Activated T-cell treated with anti-CD3 and anti-CD28 coated beads for 4 hours (primary cell): ENCODE measurements around the gene ERG.
A peak's percentile ranks its signal among the peaks of the same experiment; 100 is the strongest.

ENCODE experiments used
- DNase-seq: peaks from one replicate; pipeline ENCODE4 v3.0.0-alpha.2; 2020

Gene ERG

DNA sequence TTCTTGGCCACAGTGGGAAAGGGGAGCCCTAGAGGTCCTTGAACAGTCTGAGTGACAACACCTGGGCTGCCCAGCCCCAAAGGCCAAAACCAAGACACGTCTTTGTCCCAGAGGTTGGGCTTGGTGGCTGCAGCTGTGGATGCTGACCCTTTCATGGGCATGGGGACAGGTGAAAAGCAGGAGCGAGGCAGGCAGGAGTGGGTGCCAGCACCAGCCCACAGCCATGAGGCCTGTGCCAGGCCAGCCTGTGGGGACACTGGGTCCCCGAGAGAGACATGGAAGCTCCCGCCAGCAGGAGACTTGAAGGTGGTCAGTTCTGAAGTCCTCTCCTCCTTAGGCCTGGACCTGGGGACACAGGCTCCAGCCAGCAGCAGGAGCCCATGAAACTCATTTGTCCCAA, 142.9 kb downstream of the ERG start:
- DNase-seq: no peak

DNA sequence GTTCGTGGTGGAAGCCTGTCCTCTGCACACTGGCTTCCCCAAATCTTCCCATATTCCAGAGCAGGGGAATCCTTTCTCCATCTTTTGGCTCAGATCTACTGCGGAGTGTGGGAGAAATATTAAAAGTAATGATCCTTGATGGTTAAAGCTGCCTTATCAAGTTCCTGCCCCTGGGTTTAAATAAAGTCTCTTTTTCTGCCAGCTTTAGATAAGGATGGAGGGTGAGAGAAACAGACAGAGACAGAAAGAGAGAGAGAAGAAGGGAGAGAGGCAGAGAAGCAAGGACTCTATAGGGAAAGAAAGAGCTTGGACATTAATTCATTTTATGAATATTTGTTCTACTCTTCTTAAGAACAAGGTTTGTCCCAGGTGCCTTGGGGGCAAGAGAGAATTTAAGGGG, 143.5 kb downstream of the ERG start:
- no peak for DNase-seq

DNA sequence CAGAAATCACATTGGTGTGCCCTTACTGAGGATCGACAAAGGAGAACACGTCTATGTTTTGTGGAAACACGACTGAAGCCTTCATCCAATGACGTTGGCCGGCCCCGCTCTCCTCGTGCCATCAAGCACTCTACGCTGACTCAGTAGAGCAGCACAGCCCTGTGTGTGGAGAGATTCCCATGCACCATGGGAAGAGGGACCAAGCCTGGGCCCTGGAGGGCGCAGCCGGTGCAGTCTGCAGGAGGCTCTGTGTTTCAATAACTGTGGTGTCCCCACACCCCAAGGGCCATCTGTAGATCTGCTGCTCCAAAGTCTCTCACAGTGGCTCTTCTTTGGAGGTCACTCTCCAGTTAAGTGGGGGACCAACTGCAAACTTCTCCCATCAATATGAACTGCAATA, 144.0 kb downstream of the ERG start:
- DNase-seq: no peak

DNA sequence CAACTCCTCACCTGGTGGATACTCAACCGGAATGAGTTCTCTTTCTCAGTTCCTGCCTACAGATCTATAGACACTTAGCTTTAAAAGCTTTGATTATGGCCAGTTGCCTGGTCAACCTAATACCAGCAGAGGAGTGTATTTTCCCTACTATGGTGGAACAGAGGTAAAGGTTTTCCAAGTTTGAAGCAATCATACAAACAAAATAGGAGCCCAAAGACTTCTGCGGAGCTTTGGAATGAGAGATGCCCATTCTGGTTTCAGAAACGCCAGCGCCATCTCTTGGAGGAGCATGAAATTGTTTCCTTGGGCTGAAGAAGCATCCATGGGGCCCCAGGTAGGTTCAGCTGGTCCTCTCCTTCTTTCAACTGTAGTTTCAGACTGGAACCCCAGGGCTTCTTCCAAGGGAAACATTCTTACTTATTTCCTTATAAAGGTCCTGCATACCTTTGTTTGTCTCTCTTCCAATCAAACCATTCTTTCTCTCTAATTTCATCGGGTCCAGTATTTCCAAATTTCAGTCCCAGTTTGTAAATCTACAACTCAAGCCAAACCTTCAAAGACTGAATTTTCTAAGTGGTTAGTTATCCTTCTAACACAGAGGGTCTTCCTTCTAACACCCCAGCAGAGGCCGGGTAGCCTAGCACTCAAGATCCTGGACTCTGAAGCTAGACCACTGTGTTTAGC, 145.6 kb downstream of the ERG start:
- peak; percentile 6 for DNase-seq

DNA sequence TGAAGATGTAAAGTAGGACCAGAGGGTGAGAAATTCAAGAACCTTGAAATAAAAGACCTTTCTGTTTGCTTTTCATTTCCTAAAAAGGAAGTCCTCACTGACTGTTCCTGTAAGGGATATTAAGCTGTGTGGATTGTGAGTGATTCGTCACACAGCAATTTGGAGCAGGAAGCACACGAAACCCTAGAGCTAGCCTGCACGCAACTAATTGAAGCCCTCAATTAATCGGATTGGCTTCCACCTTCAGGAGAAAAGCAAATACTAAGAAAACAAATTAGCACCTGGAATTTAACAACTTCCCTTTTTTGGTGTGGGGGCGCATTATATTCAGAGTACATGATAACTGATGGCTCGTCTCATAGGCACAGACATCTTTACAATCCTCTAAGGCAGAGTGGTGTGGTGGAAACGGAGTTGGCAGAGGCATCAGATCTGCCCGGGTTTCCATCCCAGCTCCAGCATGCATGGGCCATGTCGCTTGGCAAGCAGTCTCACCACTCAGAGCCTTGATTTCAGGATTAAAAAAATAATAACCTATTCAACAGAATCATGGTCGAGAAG, 146.2 kb downstream of the ERG start:
- no peak for DNase-seq

DNA sequence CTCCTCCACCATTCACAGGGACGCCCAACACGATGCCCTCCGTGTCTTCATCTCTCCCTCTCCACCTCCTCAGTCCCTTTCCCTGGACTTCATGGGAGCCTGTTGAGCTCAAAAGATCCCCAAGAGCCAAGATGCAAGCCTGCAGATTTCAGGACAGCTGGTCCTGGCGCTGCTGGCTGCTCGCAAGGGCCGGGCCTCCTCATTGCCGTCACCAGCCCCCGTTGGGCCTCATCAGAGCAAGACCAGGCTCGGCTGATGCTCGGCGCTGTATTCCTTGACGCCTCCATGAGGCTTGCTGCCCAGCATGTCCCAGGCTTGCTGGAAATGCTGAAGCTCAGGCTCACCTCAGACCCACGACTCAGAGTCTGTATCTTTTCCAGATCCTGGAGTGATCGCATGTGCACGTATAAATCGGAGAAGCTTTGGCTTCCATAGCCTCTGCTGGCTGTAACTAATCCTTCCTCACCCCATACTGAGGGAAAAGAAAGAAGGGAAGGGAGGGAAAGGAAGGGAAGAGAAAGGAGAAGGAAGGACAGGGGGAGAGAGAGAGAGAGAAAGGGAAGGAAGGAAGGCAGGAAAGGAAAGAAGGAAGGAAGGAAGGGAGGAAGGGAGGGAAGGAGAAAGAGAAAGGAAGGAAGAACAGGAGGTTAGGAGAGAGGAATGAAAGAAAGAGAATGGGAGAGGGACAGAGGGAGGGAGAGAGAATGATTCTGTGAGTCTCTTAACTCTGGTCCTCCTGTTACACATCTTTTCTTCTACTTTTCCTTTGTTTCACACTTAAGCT, 146.9 kb downstream of the ERG start:
- no peak for DNase-seq

DNA sequence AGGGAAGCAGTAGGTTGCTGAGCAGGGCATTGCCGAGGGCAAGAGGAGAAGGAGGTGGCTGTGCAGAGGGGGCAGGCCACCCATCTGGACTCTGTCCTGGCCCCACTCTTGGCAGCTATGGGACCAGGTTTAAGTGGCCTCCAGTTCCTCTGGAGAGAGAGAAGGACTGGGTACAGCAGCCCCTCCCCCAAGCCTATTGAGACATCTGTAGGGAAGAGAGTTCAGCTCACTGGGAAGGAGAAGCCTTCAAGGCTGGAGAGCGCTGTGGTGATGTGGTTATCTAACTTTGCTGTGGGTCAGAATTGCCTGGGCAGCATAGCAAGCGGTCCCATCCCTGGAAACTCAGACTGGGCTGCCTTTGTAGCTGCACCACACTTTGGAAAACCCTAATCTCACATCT, 147.6 kb downstream of the ERG start:
- DNase-seq: no peak

DNA sequence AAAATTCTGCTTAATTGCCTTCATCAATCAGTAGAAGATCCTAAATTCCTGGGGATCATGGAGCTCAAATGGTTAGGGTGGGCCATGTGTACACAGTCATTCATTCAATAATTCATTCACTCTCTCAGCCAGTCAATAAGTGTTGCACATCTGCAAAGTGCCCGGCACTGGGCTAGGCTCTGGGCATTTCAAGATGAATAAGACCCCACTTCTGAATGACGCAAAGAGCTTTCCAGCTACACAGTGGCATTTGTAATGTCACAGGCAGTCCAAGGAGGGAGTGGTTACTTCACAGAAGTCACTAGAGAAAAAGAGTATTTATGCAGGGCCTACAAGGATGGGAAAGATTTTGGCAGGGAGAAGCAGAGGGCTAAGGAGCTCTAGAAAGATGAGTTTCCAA, 148.3 kb downstream of the ERG start:
- DNase-seq: no peak

DNA sequence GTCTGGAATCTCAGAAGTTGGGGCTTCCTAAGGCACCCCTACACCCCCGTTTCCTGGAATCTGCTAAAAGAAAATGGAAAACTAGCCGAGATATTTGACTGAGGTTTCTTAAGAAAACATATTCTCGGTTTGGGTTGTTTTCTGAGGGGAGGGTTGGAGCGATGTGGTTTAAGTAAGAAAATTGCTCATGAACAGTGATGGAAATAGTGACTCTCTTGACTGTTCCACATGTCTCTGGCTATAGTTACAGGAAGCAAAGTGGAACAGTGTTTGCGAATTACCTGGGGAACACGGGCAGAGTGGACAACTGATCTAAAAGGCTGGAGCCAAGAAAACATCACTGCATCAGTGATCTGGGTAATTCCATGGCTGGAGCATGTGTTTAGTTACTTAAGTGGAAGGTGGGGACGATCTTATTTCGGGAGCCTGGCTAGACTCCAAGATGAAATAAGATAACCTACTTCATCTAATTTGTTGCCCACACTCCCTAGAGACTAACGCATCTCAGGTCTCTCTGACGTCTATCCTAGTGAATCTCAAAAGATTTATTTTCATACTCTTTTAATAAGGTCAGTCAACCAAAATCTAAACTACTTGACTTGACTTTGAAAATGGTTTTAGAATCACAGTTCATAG, 149.0 kb downstream of the ERG start:
- DNase-seq: no peak

DNA sequence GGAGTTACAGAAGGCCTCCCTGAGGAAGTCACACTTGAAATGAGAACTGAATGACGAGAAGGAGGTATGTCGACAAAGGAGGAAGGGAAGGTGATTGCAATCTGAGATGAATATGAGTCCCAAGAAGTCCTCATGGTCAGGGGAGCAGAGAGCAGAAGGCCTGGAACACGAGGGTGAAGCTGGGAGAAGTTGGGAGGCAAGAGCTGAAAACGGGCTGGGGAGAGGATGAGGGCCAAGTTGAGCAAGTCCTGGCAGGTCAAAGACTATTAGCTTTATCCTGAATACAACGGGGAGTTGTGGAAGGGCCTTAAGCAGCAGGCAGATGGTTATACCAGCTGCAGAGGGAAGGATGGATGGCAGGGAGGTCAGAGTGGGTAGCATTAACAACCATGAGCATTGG, 152.0 kb downstream of the ERG start:
- DNase-seq: no peak

DNA sequence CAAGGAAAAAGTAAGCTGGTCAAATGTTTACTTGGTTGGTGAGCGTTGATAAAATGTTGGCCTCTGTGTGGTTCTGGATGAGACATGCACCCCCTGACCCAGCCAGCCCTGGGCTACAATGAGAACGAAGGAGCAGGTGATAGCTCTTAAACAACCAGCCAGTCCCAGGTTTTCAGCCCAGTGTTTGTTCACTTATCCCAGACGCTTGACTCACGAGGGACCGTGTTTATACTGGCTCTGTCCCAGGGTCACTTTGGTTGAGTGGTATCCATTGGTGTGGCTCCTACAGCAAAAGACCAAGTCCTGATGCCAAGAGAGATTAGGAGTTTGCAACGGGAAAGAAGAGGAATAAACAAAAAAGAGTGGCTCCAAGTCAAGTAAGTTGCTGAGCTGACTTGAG, 154.6 kb downstream of the ERG start:
- DNase-seq: no peak

DNA sequence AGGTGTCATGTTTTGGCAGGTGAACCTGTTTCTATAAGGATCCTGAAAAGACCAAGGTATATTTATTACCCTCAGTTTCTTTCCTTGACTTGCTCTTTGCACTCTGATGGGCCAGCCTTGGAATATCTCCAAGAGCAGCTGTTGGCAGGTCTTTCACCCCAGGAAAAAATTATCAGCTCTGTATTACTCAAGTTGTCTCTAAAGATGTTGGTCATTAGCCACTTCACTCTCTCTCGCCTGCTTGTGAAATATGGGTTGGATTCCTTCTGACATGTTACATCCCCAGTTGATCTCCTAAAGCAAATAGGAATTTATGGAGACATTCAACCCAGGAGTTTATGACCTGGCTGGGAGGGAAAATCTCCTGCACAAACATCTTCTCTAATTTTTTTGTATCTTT, 155.5 kb downstream of the ERG start:
- no peak for DNase-seq

DNA sequence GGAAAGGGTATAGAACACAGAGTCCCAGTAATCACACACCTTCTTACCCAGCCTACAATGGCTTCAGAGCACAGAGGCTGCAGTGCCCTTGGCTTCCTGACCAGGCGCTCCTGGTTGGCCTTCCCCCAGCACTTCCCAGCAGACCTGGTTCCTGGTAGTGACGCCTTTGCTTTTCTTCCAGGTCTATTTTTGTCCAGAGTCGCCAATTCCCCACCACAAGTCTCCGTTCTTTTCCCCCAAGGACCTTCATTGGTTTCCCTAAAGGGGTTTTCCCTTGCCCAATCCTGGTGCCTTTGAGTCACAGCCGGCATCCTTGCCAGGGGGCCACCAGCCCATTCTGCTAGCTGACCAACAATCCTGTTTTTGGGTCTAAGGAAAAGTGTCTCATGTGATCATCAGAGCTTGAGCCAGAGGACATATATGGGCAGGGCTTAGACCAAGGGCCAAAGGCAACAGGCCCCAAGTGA, 156.7 kb downstream of the ERG start:
- DNase-seq: no peak

DNA sequence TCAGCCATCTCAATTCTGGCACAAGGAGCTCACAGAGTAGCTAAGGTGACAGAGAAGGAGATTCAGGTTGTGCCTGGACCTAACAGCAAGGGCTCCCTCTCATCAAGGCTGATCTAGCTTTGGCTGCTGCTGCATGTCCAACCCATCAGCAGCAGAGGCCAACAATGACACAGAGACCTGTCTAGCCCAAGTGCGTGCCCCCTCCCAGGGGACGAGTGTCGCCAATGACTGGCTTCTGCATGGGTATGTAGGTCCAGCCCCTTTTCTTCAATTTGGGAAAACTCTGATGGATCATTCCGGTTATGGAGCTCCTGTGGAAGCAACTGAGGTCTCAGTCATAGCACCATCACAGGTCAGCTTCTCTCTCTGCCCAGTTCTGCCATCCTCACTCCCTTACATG, 158.1 kb downstream of the ERG start:
- no peak for DNase-seq

DNA sequence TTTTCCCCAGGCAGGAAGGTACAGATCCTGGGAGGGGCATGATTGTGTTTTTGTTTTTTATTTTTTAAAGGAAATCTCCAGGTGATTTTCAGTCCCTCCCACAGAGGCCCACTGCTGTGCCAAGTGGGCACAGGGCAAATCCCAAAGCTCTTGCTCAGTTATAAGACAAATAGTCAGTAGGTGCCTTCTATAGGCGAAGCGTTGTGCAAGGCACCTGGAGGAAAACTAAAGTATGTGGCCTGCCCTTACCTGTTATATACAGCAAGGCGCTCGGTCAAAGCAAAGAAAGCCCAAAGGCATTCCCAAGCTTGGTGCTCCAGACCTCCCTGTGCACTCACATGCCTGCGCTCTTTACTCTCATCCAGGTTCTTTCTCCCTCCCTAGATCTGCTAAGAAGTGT, 160.5 kb downstream of the ERG start:
- no peak for DNase-seq

DNA sequence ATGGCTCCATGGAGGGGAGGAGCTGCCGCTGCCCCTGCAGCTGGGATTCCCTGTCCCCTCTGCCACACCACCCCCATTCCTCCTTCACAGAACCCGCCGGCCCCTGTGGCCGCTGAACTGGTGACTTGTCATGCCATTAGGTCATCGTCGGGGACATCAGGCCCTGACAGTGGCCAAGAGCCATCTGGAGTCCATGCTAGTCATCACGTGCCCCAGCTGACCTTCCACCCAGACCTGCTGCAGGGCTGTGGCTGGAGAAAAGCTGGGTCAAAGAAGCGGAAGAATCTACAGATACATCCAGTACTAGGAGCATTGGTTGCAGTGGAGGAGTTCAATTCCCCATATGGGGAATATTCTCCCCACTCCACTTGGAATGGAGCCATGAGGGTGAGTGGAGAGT, 163.4 kb downstream of the ERG start:
- DNase-seq: no peak

DNA sequence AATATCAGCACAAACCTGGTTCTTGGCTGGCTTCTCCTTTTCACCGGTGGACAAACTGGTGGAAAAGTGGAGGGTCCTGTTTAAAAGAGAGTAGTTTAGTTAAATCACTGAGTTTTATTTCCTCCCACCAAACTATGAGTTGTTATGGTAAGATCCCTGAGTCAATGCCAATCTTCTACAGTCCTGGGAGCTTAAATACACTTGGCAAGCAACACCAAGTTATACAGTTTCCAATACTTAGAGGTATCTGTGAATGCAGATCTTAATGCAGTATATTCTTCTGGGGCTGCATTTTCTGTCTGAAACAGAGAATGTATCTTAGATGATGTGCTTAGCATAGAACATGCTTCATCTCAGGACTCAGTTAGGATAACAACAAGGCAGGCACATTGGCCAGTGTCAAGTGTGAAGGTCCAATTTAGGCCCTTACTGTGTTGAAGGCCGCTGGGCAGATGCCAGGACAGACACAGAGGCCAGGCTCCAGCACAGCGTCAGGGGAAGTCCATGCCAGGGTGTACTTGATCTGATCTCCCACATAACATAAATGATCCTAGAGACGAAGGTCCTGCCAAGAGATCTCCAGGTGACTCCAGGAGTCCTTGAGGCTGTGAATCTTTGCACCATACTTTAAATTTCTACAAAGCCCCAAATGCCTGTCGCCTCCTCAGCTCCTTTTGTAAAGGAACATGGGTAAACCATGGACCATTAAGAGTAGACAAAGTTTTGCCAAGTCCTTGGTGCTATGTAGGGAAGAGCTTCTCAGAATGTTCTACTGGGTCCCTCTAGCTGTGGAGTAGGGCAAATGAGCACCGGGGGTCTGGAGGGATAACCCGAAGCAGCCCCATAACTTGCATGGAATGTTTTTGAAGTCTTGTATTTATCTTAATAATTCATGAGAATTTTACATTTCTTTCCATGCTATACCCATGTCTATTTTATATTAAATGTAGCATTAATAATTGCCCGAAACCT, 164.7 kb downstream of the ERG start:
- no peak for DNase-seq

DNA sequence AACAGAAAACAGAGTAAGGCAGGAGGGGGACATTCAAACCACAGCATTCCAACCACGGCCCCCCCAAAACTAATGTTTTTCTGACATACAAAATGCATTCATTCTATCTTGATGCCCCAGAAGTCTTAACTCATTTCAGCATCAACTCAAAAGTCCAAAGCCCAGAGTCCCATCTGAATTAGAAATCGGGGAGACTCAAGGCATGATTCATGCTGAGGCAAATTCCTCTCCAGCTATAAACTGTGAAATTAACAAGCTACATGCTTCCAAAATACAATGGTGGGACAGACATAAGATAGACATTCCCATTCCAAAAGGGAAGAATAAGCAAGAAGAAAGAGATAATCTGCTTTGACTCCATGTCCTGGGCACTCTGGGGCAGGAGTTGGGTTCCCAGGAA, 167.6 kb downstream of the ERG start:
- no peak for DNase-seq
